T47D (cell line): ENCODE results near the gene ITPKA.

ENCODE experiments used
- DNase-seq, 2 experiments: peaks; one replicate each; pipeline versions ENCODE4 v3.0.0 to v3.0.0-alpha.2; 2011 to 2012; ENCODE audit warnings: low read depth in 1 of 2, low spot score in 1 of 2
- JUND ChIP-seq: IDR thresholded peaks from 2 replicates; pipeline ENCODE4 v1.6.1; 2012; ENCODE audit warnings: low read depth
- in situ Hi-C: cut with HindIII; loops from 2 replicates; pipeline ENCODE4 v1.10.0; 2016; ENCODE audit warnings: low sequenced_read_pairs, low pct_unique_long_range_greater_than_20kb

Gene ITPKA

GRCh38 chr15:41504751-41505492 is 11.2 kb downstream of the ITPKA start:
- no peak for DNase-seq
- no peak for TF ChIP-seq JUND
- in situ Hi-C loops: no loop called here

DNA sequence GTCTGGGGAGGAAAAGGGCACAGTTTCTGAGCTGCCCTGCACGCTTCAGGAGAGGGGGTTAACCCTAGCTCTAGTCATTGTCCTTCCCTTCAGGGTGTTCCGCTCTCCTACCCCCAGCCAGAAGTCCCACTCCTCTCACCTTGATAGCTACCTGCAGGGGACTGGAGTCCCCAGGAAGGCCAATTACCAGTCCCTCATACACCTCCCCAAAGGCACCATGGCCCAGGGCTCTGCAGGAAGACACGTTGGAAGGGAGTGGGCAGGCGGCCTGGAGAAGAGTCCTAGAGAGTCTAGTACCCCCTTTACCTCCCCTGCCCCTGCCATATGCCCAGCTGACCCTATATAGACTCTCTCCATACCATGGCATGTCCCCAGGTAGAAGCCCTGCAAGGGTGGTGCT is 12.1 kb downstream of the ITPKA start:
- DNase-seq: no peak
- no peak for TF ChIP-seq JUND
- in situ Hi-C loops: no loop called here

- no peak for TF ChIP-seq JUND
- DNase-seq: peak in 1 of 2 experiments; percentile 35
- in situ Hi-C loops: no loop called here
Measured at GRCh38 chr15:41506796-41507341, 13.2 kb downstream of the ITPKA start.

DNA sequence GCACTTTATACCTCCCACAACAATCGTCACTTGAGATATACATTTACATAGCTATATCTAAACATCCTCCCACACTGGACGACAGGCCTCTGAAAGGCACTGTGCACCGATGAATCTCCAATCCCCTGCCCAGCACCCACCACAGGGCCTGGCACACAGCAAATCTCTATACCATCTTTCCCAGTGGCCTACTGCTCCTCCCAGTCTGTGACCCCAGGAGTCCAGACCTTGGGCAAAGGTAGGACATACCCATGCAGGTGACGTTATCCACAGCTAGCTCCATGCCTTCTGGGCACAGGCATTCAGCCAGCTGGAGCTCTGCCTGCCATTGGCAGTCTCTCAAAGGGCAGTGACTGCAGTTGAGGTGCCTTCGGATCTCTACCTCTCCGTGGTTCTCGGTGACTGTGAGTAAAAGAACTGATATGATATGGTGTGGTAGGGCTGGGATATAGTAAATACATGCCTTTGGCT is 14.2 kb downstream of the ITPKA start:
- peak; percentile 80 to 86 for DNase-seq
- in situ Hi-C loops: no loop called here
- 0 out of 2 replicates have a peak, but pooled peaks have one; percentile 25 for TF ChIP-seq JUND

- no peak for DNase-seq
- in situ Hi-C loops: no loop called here
- no peak for TF ChIP-seq JUND
Measured at GRCh38 chr15:41510728-41511127, 17.1 kb downstream of the ITPKA start.

DNA sequence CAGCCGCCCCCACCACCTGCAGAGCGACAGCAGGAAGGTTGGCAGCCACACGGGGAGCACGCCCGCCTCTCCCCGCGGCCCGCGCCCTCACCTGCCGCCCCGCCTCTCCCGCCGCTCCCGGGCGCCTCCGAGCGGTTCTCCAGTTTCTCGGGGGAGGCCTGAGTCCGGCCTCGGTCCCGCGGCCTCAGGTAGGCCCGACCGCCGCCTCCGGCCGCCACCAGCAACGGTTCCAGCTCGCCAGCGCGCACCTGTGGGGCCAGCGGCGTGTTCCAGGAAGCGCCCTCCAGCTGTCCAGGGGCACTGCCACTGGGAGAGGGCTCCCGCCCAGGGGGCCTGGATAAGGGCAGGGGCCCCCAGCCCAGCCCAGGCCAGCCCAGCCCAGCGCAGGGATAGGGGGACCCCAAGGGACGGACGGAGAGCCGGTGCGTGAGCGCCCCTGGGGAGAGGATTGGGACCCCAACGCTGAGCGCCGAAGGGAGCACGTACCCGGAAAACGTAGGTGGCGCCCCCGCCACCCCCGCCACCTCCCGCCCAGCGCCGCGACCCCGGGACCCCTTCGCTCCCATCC is 17.7 kb downstream of the ITPKA start:
- DNase-seq: no peak
- in situ Hi-C loops: no loop called here
- TF ChIP-seq JUND: no peak

GRCh38 chr15:41511899-41512369 is 18.3 kb downstream of the ITPKA start:
- in situ Hi-C loops: no loop called here
- no peak for DNase-seq
- TF ChIP-seq JUND: no peak

GRCh38 chr15:41512512-41512939 is 18.9 kb downstream of the ITPKA start:
- in situ Hi-C loops: no loop called here
- TF ChIP-seq JUND: no peak
- no peak for DNase-seq

DNA sequence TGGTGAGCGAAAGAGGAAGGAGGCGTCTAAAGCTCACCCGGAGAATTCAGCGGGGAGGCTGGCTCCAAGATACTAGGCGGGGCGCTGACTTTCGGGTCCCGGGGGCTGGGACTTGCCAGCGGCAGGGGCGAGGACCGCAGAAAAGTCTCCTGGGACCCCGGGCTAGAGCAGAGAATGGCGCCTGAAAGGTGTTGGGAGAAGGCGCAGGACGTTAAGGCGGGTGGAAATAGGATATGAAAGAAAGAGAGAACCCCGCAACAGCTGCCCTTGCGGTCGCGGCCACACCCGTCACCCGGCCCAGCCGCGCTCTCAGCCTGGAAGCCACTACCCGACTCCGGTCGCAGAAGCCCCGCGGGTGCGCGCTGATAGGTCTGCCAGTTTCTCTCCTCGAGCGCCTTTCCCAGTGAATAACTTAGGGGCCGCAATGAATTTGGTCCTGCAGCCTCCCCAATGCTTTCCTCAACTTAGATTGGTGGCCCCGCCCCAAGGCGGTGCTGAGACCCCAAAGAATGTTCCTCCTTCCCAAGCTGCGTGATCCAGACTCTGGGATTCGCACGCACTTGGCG is 19.3 kb downstream of the ITPKA start:
- no peak for DNase-seq
- in situ Hi-C loops: no loop called here
- no peak for TF ChIP-seq JUND

DNA sequence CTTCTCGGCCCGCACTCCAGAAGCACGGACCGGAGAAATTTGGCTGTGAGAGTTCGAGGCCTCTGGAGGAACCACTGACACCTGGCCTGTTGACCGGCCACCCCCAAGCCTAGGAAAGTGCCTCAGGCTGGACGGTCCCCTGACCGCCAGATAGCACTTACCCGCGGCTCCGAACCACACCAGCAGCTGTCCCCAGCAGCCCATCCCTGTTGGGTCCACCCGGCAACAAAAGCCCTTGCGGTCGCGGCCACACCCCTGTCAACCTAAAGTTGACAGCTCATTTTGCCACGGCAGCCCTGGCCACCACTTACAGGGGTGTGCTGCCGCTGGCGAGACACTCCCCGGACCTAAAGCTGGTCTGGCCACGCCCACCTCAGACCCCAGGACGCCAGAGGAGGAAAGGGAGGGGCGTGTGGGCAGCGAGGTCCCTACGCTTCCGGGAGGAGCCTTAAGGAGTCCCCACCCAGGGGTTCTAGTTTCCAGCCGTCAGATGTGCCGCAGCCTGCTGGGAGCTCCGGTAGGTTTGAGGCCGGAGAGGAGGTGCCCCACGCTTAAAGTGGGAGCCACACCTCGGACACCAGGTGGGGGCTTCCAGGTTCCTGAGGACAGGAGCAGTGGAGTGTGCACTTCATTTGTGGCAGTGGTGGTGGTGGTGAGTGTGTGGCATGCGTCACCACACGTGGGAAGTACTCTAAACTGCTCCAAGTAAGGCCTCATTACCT is 20.0 kb downstream of the ITPKA start, which contains the start of gene LTK:
LTK (minus strand) TSS at position 322 of the 722 bp plus-strand sequence; CDS start at position 204, 118 bp downstream.
- DNase-seq: no peak
- in situ Hi-C loops: no loop called here
- no peak for TF ChIP-seq JUND

DNA sequence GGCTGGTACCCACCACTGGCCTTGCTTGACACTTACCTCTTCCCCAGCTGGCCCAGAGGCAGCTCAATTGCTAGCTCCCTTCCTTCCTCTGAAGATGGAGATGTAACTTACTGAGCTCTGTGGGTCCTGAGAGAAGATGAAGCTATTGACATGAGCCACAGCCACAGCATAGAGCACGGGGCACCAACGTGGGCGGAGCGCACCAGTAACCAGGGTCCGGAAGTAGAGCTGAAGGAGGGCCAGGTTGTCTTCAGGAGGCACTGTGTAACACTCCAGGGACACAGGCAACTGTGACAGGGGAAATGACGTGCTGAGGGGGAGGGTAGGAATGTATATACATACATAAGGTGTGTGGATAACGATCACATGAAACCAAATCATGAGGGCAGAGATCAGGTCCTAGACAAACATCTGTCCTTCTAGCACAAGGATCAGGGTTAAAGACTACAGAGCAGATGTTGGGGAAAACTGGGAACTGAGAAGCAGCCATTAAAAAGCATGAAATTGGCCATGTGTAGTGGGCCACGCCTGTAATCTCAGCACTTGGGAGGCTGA is 24.3 kb downstream of the ITPKA start:
- DNase-seq: no peak
- TF ChIP-seq JUND: no peak
- in situ Hi-C loops: no loop called here

- TF ChIP-seq JUND: no peak
- in situ Hi-C loops: no loop called here
- DNase-seq: no peak
Measured at GRCh38 chr15:41520636-41521035, 27.0 kb downstream of the ITPKA start.
